ENCODE measurements around the gene PCDHA6.
"Not testable (repeated sequence)": the region's sequence is repeated elsewhere in the genome, so short reads cannot be mapped to it uniquely, and the experiment has no call there.

PCDHA6 gene

DNA sequence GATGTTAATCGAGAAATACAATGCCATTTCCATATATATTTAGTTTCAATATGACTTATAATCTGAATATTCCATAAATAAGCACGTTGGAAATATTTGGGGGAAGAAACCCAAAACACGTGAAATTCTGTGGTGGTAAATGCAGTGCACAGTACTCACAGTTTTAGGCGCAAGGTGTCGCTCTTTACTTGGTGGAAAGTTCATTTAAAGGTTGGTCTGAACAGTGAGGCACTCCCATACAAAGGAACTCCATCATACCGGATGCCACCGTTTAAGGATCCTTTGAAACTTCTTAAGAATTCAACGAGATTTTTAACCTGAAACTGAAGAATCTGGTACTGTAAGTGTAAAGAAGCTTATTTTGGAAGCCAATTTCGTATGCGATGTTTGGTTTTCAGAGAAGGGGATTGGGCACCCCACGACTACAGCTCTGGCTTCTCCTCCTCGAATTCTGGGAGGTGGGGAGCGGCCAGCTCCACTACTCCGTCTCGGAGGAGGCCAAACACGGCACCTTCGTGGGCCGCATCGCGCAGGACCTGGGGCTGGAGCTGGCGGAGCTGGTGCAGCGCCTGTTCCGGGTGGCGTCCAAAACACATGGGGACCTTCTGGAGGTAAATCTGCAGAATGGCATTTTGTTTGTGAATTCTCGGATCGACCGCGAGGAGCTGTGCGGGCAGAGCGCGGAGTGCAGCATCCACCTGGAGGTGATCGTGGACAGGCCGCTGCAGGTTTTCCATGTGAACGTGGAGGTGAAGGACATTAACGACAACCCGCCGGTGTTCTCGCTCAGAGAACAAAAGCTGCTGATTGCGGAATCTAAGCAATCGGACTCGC lies 41.2 kb downstream of the PCDHA6 start, which contains the start of gene PCDHA11:
Gene PCDHA11 (plus strand): TSS at position 237 of the 834 bp plus-strand sequence. CDS start 147 bp downstream, at position 384.
- no peak for DNase-seq

DNA sequence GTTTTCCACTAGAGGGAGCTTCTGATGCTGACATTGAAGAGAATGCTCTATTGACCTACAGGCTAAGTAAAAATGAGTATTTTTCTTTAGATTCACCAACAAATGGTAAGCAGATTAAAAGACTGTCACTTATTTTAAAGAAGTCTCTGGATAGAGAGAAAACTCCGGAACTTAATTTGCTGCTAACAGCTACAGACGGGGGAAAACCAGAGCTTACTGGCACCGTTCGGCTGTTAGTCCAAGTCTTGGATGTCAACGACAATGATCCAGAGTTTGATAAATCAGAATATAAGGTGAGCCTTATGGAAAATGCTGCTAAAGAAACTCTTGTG lies 41.8 kb downstream of the PCDHA6 start:
- DNase-seq: no peak

DNA sequence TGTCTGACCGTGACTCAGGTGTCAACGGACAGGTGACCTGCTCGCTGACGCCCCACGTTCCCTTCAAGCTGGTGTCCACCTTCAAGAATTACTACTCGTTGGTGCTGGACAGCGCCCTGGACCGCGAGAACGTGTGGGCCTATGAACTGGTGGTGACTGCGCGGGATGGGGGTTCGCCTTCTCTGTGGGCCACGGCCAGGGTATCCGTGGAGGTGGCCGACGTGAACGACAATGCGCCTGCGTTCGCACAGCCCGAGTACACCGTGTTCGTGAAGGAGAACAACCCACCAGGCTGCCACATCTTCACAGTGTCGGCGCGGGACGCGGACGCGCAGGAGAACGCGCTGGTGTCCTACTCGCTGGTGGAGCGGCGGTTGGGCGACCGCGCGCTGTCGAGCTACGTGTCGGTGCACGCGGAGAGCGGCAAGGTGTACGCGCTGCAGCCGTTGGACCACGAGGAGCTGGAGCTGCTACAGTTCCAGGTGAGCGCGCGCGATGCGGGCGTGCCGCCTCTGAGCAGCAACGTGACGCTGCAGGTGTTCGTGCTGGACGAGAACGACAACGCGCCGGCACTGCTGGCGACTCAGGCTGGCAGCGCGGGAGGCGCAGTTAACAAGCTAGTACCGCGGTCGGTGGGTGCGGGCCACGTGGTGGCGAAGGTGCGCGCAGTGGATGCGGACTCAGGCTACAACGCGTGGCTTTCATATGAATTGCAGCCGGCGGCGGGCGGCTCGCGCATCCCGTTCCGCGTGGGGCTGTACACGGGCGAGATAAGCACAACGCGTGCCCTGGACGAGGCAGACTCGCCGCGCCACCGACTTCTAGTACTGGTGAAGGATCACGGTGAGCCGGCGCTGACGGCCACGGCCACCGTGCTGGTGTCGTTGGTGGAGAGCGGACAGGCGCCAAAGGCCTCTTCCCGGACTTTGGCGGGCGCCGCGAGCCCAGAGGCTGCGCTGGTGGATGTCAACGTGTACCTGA lies 42.8 kb downstream of the PCDHA6 start:
- DNase-seq: no peak

DNA sequence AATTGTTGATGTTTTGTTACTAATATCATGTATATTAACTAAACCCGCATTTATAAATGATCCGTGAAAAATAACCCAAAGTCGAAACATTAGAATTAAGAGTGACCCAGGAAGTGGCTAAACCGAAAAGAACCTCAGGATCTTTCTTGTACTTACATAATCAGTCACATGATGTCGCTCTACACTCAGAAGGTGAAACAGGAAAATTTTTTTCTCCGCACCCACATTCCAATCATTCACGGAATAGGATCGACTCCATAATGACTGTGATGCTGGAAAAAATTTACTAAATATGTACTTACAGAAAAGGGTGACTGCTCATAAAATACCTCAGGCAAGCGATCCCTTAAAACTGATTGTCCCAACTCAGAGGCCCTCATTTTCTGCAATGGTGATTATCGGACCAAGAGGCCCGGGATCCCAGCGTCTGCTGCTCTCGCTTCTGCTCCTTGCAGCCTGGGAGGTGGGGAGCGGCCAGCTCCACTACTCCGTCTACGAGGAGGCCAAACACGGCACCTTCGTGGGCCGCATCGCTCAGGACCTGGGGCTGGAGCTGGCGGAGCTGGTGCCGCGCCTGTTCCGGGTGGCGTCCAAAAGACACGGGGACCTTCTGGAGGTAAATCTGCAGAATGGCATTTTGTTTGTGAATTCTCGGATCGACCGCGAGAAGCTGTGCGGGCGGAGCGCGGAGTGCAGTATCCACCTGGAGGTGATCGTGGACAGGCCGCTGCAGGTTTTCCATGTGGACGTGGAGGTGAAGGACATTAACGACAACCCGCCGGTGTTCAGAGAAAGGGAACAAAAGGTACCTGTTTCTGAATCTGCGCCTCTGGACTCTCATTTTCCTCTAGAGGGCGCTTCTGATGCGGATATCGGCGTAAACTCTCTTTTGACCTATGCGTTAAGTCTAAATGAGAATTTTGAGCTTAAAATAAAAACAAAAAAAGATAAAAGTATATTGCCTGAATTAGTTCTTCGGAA lies 47.6 kb downstream of the PCDHA6 start, which contains the start of gene PCDHA12:
Gene PCDHA12 (plus strand): TSS at position 224 of the 981 bp plus-strand sequence. CDS start 165 bp downstream, at position 389.
- DNase-seq: no peak

DNA sequence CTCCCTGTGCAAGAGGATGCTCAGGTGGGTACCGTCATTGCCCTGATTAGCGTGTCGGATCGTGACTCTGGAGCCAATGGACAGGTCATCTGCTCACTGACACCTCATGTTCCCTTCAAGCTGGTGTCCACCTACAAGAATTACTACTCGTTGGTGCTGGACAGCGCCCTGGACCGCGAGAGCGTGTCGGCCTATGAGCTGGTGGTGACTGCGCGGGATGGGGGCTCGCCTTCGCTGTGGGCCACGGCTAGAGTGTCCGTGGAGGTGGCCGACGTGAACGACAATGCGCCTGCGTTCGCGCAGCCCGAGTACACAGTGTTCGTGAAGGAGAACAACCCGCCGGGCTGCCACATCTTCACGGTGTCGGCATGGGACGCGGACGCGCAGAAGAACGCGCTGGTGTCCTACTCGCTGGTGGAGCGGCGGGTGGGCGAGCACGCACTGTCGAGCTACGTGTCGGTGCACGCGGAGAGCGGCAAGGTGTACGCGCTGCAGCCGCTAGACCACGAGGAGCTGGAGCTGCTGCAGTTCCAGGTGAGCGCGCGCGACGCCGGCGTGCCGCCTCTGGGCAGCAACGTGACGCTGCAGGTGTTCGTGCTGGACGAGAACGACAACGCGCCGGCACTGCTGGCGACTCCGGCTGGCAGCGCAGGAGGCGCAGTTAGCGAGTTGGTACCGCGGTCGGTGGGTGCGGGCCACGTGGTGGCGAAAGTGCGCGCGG lies 48.9 kb downstream of the PCDHA6 start:
- DNase-seq: not testable (repeated sequence)

DNA sequence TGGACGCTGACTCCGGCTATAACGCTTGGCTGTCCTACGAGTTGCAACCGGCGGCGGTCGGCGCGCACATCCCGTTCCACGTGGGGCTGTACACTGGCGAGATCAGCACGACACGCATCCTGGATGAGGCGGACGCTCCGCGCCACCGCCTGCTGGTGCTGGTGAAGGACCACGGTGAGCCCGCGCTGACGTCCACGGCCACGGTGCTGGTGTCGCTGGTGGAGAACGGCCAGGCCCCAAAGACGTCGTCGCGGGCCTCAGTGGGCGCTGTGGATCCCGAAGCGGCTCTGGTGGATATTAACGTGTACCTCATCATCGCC lies 49.5 kb downstream of the PCDHA6 start:
- DNase-seq: no peak

All from effector CD4-positive, alpha-beta T cell (primary cell).